Thymus (tissue), 11 donors: ENCODE data around the gene GSTP1. TPM values are rescaled to one million over a fixed set of nuclear protein-coding genes. Genes with fewer than 3 reads are reported as not detected.
"Not testable (repeated sequence)": the region's sequence is repeated elsewhere in the genome, so short reads cannot be mapped to it uniquely, and the experiment has no call there.

Experiments used
- DNase-seq, 9 donors: peaks; one replicate each; pipeline ENCODE4 v3.0.0-alpha.2; 2013; ENCODE audit warnings: low spot score in 9 of 9, low read depth in 6 of 9, missing footprints in 1 of 9
- H3K27ac ChIP-seq, 2 donors: one replicate each; pipeline ENCODE4 v1.5.1; 2013; ENCODE audit warnings: control low read depth in 1 of 2, low read depth in 1 of 2, low read length in 1 of 2, mild to moderate bottlenecking in 1 of 2, moderate library complexity in 1 of 2
- H3K27me3 ChIP-seq, 2 donors: one replicate each; pipeline ENCODE4 v1.5.1; 2013; ENCODE audit warnings: low read length in 1 of 2; ENCODE audit not compliant: control insufficient read depth in 2 of 2, insufficient read depth in 1 of 2
- H3K36me3 ChIP-seq, 2 donors: one replicate each; pipeline ENCODE4 v1.5.1; 2013; ENCODE audit warnings: low read length in 1 of 2, mild to moderate bottlenecking in 1 of 2, moderate library complexity in 1 of 2; ENCODE audit not compliant: control insufficient read depth in 2 of 2, insufficient read depth in 2 of 2
- H3K4me1 ChIP-seq, 2 donors: one replicate each; pipeline ENCODE4 v1.5.1; 2013; ENCODE audit warnings: low read length in 2 of 2; ENCODE audit not compliant: control insufficient read depth in 2 of 2, insufficient read depth in 2 of 2
- H3K4me3 ChIP-seq, 2 donors: one replicate each; pipeline ENCODE4 v1.5.1; 2013; ENCODE audit warnings: low read length in 2 of 2, control low read depth in 1 of 2, mild to moderate bottlenecking in 1 of 2
- H3K9me3 ChIP-seq, 2 donors: one replicate each; pipeline ENCODE4 v1.5.1; 2013; ENCODE audit warnings: low read length in 1 of 2, mild to moderate bottlenecking in 1 of 2; ENCODE audit not compliant: control insufficient read depth in 2 of 2, insufficient read depth in 1 of 2
- WGBS: extraction: QIAGEN DNeasy Blood & Tissue Kit; methylation state at CpG from one replicate; pipeline ENCODE4 v1.1.7; 2013; 5-methylcytosine and 5-hydroxymethylcytosine counted together
- polyA plus RNA-seq: library from polyadenylated mRNA; stranded (reverse); fragments of 200-250 nt; gene quantifications from one replicate; pipeline ENCODE4 v1.2.3, GENCODE V29; 2013
- total RNA-seq: library from RNA; stranded (reverse); fragments of 120-200 nt; gene quantifications from one replicate; pipeline ENCODE4 v1.2.4, GENCODE V29; 2013
- donor health status: healthy.

GSTP1 gene
- total and polyA plus RNA-seq, 2 donors, result 389 to 630 TPM

DNA sequence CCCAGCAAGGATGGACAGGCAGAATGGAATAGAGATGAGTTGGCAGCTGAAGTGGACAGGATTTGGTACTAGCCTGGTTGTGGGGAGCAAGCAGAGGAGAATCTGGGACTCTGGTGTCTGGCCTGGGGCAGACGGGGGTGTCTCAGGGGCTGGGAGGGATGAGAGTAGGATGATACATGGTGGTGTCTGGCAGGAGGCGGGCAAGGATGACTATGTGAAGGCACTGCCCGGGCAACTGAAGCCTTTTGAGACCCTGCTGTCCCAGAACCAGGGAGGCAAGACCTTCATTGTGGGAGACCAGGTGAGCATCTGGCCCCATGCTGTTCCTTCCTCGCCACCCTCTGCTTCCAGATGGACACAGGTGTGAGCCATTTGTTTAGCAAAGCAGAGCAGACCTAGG lies 2.3 kb downstream of the GSTP1 start:
- Histone ChIP-seq H3K9me3 (no peaks in the 10 kb centered on the region), H3K27ac (no peak overlapping the region), H3K36me3 (peaks cover 5 to 14% of the 10 kb centered on the region in 2 donors), H3K4me1 (peaks cover 7 to 22% of the 10 kb centered on the region in 2 donors), H3K27me3 (peaks cover 0 to 17% of the 10 kb centered on the region in 2 donors), H3K4me3 (no peak overlapping the region)
- WGBS, result 97% methylated on average over 4 of the region's 4 CpGs
- DNase-seq, result no peak

DNA sequence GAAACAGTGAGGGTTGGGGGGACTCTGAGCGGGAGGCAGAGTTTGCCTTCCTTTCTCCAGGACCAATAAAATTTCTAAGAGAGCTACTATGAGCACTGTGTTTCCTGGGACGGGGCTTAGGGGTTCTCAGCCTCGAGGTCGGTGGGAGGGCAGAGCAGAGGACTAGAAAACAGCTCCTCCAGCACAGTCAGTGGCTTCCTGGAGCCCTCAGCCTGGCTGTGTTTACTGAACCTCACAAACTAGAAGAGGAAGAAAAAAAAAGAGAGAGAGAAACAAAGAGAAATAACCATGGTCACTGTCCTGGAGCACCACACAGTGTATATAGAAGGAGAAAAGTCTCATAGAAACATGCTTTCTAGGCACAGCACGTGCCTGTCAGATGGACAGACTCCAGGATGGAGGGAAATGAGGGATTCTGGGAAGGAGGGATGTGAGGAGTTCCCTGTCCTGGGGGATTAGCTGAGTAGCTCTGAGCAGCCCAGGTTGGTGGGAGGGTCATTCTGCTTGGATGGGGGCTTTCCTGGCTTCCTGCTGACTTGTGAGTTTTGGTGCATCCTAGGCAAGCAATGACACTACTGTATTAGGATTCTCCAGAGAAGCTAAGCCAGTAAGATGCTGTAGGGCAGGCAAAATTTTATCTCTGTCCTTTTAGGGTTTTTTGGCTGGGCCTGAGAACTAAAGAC lies 3.1 kb downstream of the GSTP1 start:
- Histone ChIP-seq H3K9me3 (no peaks in the 10 kb centered on the region), H3K27ac (no peak overlapping the region), H3K4me3 (no peak overlapping the region), H3K27me3 (peaks cover 0 to 11% of the 10 kb centered on the region in 2 donors), H3K4me1 (peaks cover 7 to 22% of the 10 kb centered on the region in 2 donors), H3K36me3 (peaks cover 5 to 14% of the 10 kb centered on the region in 2 donors)
- no peak for DNase-seq
- WGBS, result 67% methylated on average over 5 of the region's 5 CpGs

DNA sequence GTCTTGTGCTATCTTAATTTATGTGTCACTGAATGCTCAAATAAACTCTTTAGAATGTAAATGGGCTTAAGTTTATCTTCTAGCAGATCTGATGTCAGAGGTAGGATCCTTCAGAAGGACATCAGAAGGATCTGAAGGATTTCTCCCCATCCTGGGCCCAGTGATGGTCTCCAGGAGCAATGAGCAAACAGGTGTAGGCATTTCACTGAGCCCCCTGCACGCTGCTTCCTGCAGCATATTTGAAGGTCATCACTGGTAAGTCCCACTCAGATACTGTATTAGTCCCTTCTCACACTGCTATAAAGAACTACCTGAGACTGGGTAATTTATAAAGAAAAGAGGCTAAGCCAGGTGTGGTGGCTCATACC lies 4.5 kb downstream of the GSTP1 start:
- H3K4me1 ChIP-seq, result peaks cover 0 to 17% of the 10 kb centered on the region in 2 donors
- H3K4me3 ChIP-seq, result no peak overlapping the region
- H3K9me3 ChIP-seq, result no peaks in the 10 kb centered on the region
- 94% methylated on average over 1 of the region's 1 CpG for WGBS
- DNase-seq, result no peak
- peaks cover 5 to 14% of the 10 kb centered on the region in 2 donors for H3K36me3 ChIP-seq
- no peak overlapping the region for H3K27ac ChIP-seq
- peaks cover 0 to 2% of the 10 kb centered on the region in 2 donors for H3K27me3 ChIP-seq

DNA sequence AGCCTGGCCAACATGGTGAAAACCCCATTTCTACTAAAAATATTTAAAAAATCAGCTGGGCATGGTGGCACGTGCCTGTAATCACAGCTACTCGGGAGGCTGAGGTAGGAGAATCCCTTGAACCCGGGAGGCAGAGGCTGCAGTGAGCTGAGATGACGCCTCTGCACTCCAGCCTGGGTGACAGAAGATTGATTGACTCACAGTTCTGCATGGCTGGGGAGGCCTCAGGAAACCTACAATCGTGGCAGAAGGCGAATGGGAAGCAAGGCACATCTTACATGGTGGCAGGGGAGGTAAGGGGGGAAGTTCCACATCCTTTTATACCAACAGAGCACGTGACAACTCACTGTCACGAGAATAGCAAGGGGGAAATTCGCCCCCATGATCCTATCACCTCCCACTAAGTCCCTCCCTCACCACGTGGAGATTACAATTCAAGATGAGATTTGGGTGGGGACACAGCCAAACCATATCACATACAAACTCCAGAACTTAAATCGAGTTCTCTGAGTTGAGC lies 5.3 kb downstream of the GSTP1 start:
- not testable (repeated sequence) for H3K27ac ChIP-seq, H3K27me3 ChIP-seq, H3K9me3 ChIP-seq, DNase-seq, H3K4me3 ChIP-seq
- peaks cover 0 to 15% of the 10 kb centered on the region in 2 donors for H3K4me1 ChIP-seq
- 89% methylated on average over 11 of the region's 11 CpGs for WGBS
- H3K36me3 ChIP-seq, result peaks cover 5 to 14% of the 10 kb centered on the region in 2 donors

DNA sequence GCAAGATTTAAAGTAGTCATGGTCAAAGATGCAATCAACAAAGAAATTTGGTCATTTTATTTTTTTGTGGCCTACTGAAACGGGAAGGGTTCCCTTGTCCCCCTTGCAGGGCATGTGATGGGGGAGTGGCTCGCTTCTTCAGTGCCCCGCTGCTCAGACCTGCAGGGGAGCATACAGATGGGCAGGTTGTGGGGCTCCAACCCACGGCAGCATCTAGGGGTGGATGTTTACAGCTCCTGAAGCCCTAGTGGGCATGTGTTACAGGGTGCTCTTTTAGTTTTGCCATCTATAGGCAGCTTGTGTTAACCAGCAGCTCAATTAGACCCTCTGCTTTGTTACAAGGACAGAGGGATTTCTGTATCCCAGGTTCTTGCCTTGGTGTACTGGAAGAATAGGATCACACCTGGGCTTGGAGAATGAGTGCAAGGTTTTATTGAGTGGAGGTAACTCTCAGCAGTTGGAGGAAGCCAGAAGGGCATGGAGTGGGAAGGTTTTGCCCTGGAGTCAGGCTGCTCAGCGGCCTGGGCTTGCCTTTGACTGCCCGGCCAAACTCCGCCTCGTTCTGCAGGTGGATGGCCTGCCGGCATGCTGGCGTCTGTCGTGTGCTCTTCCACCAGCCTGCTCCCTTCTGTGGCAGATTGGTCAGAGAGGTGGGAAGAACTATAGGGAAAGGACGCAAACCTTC lies 9.4 kb downstream of the GSTP1 start:
- Histone ChIP-seq H3K27me3 (no peaks in the 10 kb centered on the region), H3K36me3 (no peaks in the 10 kb centered on the region), H3K27ac (no peak overlapping the region), H3K9me3 (peaks cover 0 to 3% of the 10 kb centered on the region in 2 donors), H3K4me3 (no peak overlapping the region), H3K4me1 (no peaks in the 10 kb centered on the region)
- 91% methylated on average over 12 of the region's 12 CpGs for WGBS
- DNase-seq, result no peak

DNA sequence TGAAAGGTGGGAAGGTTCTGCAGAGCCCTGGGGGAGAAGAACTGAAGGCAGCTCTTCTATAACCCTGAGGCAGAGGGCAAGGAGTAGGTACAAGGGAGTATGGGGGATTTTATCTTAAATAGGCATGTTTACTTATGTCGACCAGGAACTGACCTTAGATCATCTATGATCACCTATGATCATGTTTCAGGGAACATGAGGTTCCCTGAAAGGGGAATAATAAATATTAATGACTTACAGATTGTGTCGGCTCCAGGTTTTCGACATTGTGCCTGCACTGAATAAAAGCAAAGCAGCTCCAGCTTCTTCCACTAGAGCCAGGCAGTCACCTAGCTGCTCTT lies 9.9 kb downstream of the GSTP1 start:
- Histone ChIP-seq H3K27ac (no peak overlapping the region), H3K36me3 (no peaks in the 10 kb centered on the region), H3K27me3 (no peaks in the 10 kb centered on the region), H3K4me3 (no peak overlapping the region), H3K9me3 (peaks cover 0 to 4% of the 10 kb centered on the region in 2 donors), H3K4me1 (no peaks in the 10 kb centered on the region)
- DNase-seq, result no peak
- 92% methylated on average over 3 of the region's 3 CpGs for WGBS

DNA sequence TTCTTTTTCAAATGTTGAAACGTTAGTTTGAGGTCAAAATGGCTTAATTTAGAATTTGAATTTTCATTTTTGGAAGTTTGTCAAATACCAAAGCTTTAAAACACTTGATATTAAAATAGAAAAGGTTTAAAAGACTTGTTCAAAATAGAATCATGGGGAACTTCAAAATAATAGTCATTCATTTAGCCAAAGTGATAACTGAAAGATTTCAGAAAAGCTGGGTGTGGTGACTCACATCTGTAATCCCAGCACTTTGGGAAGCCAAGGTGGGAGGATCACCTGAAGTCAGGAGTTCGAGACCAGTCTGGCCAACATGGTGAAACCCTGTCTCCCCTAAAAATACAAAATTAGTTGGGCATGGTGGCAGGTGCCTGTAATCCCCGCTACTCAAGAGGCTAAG lies 10.9 kb downstream of the GSTP1 start:
- no peaks in the 10 kb centered on the region for H3K27me3 ChIP-seq
- no peaks in the 10 kb centered on the region for H3K36me3 ChIP-seq
- H3K4me1 ChIP-seq, result no peaks in the 10 kb centered on the region
- H3K27ac ChIP-seq, result no peak overlapping the region
- 69% methylated on average over 3 of the region's 3 CpGs for WGBS
- DNase-seq, result no peak
- H3K9me3 ChIP-seq, result peaks cover 0 to 4% of the 10 kb centered on the region in 2 donors
- no peak overlapping the region for H3K4me3 ChIP-seq

DNA sequence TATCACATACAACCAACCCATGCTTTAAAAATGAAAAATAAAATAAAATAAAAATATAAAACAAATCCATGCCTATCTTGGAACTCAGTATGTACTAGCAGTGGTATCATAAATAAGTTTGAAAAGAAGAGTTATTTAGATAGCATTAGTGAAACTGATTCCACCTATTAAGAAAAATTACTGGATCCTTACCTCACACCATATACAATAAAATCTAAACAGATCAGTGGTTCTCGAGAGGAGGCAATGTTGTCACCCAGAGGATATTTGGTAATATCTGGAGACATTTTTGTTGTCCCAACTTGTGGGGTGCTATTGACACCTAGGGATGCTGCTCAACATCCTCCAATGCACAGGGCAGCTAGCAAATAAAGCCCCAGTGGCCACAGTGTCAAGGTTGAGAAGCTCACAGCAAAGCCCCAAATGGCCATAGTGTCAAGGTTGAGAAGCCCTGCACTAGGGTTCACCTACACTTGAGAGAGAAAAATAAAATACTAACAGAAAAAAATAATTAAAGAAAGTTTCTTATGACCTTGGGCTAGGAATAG lies 13.2 kb downstream of the GSTP1 start:
- WGBS, result 98% methylated on average over 1 of the region's 1 CpG
- H3K9me3 ChIP-seq, result peaks cover 0 to 4% of the 10 kb centered on the region in 2 donors
- H3K4me1 ChIP-seq, result peaks cover 0 to 8% of the 10 kb centered on the region in 2 donors
- H3K27me3 ChIP-seq, result peaks cover 0 to 9% of the 10 kb centered on the region in 2 donors
- no peak for DNase-seq
- H3K27ac ChIP-seq, result no peak overlapping the region
- no peak overlapping the region for H3K4me3 ChIP-seq
- no peaks in the 10 kb centered on the region for H3K36me3 ChIP-seq

DNA sequence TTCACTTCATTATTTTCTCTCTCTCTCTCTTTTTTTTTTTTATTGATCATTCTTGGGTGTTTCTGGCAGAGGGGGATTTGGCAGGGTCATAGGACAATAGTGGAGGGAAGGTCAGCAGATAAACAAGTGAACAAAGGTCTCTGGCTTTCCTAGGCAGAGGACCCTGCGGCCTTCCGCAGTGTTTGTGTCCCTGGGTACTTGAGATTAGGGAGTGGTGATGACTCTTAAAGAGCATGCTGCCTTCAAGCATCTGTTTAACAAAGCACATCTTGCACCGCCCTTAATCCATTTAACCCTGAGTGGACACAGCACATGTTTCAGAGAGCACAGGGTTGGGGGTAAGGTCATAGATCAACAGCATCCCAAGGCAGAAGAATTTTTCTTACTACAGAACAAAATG lies 13.8 kb downstream of the GSTP1 start:
- H3K4me1 ChIP-seq, H3K4me3 ChIP-seq, H3K27ac ChIP-seq, H3K36me3 ChIP-seq, H3K27me3 ChIP-seq, DNase-seq, H3K9me3 ChIP-seq: not testable (repeated sequence)
- no CpG with 5 or more reads among the region's 3 CpGs for WGBS
